ENCODE measurements around the gene TARP.
"Not testable (repeated sequence)": the region's sequence is repeated elsewhere in the genome, so short reads cannot be mapped to it uniquely, and the experiment has no call there.

The TARP gene

DNA sequence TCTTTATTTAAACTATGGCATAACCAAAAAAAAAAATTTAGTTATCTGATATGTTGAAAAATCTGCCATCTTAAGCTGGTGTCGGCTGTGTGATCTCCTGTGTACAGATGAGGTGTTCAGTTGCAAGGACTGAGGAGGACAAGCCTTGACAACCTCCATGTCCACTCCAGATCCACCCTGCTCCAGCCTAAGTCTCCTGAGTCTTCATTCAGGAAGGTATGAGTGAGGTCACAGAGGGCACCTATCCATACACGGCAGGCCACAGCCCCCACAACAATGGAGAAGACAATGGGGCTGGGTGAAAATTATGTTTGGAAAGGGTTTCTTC lies 16.1 kb downstream of the TARP start:
- no peak overlapping the region for H3K4me2 ChIP-seq
- no peak for DNase-seq
- H4K20me1 ChIP-seq (ENCODE audit: insufficient read depth): no peaks in the 10 kb centered on the region
- H3K4me3 ChIP-seq (ENCODE audit: low read depth in 2 of 2, low read length in 1 of 2): no peak overlapping the region
- ChIA-PET CTCF (interaction anchor here (1.3 to 2.0 kb wide), 2 partner anchors 42 to 150 kb away, joined by 4 to 8 read pairs; no protein-coding TSS in a partner anchor), POLR2A (no interaction called here)
- no peak overlapping the region for H2AFZ ChIP-seq (ENCODE audit: low read depth)
- peaks cover 5% of the 10 kb centered on the region; the same call in 1 of the 2 replicates for H3K27me3 ChIP-seq (ENCODE audit: insufficient read depth)
- TF ChIP-seq, protein P1, sequence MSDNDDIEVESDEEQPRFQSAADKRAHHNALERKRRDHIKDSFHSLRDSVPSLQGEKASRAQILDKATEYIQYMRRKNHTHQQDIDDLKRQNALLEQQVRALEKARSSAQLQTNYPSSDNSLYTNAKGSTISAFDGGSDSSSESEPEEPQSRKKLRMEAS (IDR thresholded peaks at IDR 0.05; ENCODE audit: low read depth): no peak
- TF ChIP-seq RXRA (IDR thresholded peaks at IDR 0.05; ENCODE audit: borderline replicate concordance, low read depth) (no peak), TAF1 (IDR thresholded peaks at IDR 0.05; ENCODE audit: borderline replicate concordance, low read depth, low read length) (no peak), ELF1 (IDR thresholded peaks at IDR 0.05) (no peak), FOXJ3 (CRISPR knock-in tag; IDR thresholded peaks at IDR 0.05) (no peak), SIN3A (IDR thresholded peaks at IDR 0.05; ENCODE audit: borderline replicate concordance, low read depth, low read length) (no peak), FOSL2 (IDR thresholded peaks at IDR 0.05; ENCODE audit: borderline replicate concordance, low read depth) (no peak), TCF12 (IDR thresholded peaks at IDR 0.05) (no peak), RFX5 (IDR thresholded peaks at IDR 0.05; ENCODE audit: low read length) (no peak), EZH2phosphoT487 (IDR thresholded peaks at IDR 0.05; ENCODE audit: borderline replicate concordance, low read depth) (no peak), GABPA (IDR thresholded peaks at IDR 0.05; ENCODE audit: low read depth) (no peak), RCOR1 (IDR thresholded peaks at IDR 0.05; ENCODE audit: low read length) (no peak), MXI1 (IDR thresholded peaks at IDR 0.05; ENCODE audit: low read depth, low read length) (no peak), IRF3 (IDR thresholded peaks at IDR 0.05; ENCODE audit: low read depth, low read length) (no peak)
- TF ChIP-seq, protein P2, sequence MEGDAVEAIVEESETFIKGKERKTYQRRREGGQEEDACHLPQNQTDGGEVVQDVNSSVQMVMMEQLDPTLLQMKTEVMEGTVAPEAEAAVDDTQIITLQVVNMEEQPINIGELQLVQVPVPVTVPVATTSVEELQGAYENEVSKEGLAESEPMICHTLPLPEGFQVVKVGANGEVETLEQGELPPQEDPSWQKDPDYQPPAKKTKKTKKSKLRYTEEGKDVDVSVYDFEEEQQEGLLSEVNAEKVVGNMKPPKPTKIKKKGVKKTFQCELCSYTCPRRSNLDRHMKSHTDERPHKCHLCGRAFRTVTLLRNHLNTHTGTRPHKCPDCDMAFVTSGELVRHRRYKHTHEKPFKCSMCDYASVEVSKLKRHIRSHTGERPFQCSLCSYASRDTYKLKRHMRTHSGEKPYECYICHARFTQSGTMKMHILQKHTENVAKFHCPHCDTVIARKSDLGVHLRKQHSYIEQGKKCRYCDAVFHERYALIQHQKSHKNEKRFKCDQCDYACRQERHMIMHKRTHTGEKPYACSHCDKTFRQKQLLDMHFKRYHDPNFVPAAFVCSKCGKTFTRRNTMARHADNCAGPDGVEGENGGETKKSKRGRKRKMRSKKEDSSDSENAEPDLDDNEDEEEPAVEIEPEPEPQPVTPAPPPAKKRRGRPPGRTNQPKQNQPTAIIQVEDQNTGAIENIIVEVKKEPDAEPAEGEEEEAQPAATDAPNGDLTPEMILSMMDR (IDR thresholded peaks at IDR 0.05): no peak
- H3K9me3 ChIP-seq: no peaks in the 10 kb centered on the region
- H3K9ac ChIP-seq: no peak overlapping the region
- no peaks in the 10 kb centered on the region for H3K4me1 ChIP-seq (ENCODE audit: control insufficient read depth in 1 of 2, insufficient read depth in 2 of 2, low read depth in 1 of 2, low read length in 1 of 2)
- H3F3A ChIP-seq (replicated peaks; ENCODE audit: insufficient read depth): no peaks in the 10 kb centered on the region
- H3K27ac ChIP-seq (ENCODE audit: low read depth in 2 of 2, low read length in 1 of 2): no peak overlapping the region
- H3K36me3 ChIP-seq (replicated peaks in 1 of 2; ENCODE audit: control insufficient read depth in 1 of 2, insufficient read depth in 2 of 2, low read length in 1 of 2): no peaks in the 10 kb centered on the region
- no peaks in the 10 kb centered on the region for H3K9me2 ChIP-seq
- WGBS (ENCODE audit: low lambda C conversion rate): 71% methylated on average over 2 of the region's 2 CpGs
- no peaks in the 10 kb centered on the region for H3K79me2 ChIP-seq (ENCODE audit: insufficient read depth)

DNA sequence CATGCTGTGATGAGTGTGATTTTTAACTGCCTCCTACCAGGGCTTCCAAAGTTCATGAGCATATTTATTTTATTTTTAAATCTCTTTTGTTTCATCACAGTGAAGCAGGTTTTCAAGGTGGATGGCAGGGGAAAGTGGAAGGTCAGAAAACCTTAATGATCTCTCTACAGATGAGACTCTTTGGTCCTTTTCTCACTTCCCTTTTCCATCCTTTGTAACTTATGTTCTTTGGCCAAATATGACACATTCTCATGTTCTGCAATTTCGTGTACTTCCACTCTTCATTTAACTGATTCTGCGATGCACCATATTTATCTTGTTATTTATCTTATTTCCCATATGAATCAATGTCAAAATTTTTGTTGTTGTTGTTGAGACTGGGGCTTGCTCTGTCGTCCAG lies 23.6 kb downstream of the TARP start:
- H3K4me3 ChIP-seq (ENCODE audit: low read depth in 2 of 2, low read length in 1 of 2); H3K9me2 ChIP-seq; H3K27ac ChIP-seq (ENCODE audit: low read depth in 2 of 2, low read length in 1 of 2); H3F3A ChIP-seq (replicated peaks; ENCODE audit: insufficient read depth); H3K9me3 ChIP-seq; POLR2A ChIA-PET; H3K36me3 ChIP-seq (replicated peaks in 1 of 2; ENCODE audit: control insufficient read depth in 1 of 2, insufficient read depth in 2 of 2, low read length in 1 of 2); H3K79me2 ChIP-seq (ENCODE audit: insufficient read depth); H3K4me1 ChIP-seq (ENCODE audit: control insufficient read depth in 1 of 2, insufficient read depth in 2 of 2, low read depth in 1 of 2, low read length in 1 of 2); DNase-seq; H4K20me1 ChIP-seq (ENCODE audit: insufficient read depth); H3K27me3 ChIP-seq (ENCODE audit: insufficient read depth); H3K4me2 ChIP-seq; H3K9ac ChIP-seq; CTCF ChIA-PET; H2AFZ ChIP-seq (ENCODE audit: low read depth): not testable (repeated sequence)
- WGBS (ENCODE audit: low lambda C conversion rate): 49% methylated on average over 3 of the region's 3 CpGs
